GM12875 (cell line): Measurements from ENCODE around the gene PSG6.
"Not testable (repeated sequence)": the region's sequence is repeated elsewhere in the genome, so short reads cannot be mapped to it uniquely, and the experiment has no call there.

Experiments used
- H3K4me3 ChIP-seq: one replicate; pipeline ENCODE4 v1.5.1; 2011; ENCODE audit warnings: low read depth, low read length, control low read depth
- TF ChIP-seq, protein P1 (sequence below): IDR thresholded peaks from 2 replicates; pipeline ENCODE4 v1.5.1; 2011; ENCODE audit warnings: low read depth, mild to moderate bottlenecking, control low read depth, inconsistent platforms, low read length, moderate library complexity, borderline replicate concordance; ENCODE audit not compliant: insufficient read depth

Gene PSG6

DNA sequence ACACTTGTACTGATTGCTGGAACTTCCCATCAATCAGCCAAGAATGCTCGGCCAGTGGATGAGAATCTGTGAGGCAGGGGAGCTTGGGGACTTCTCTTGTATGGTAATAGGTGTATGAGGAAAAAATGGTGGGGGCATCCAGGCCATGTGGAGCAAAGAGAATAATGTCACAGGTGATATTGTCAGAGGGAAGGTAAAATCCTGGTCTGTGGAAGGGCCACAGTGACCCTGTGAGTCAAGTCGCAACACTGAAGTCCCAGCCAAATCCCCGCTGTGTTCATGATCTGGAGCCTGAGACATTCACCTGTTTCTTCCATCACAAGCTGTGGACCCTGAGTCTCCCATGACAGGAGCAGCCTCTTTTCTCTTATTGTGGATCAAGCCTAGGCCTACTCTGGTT, 11.2 kb upstream of the PSG6 start:
- TF ChIP-seq, protein P1, sequence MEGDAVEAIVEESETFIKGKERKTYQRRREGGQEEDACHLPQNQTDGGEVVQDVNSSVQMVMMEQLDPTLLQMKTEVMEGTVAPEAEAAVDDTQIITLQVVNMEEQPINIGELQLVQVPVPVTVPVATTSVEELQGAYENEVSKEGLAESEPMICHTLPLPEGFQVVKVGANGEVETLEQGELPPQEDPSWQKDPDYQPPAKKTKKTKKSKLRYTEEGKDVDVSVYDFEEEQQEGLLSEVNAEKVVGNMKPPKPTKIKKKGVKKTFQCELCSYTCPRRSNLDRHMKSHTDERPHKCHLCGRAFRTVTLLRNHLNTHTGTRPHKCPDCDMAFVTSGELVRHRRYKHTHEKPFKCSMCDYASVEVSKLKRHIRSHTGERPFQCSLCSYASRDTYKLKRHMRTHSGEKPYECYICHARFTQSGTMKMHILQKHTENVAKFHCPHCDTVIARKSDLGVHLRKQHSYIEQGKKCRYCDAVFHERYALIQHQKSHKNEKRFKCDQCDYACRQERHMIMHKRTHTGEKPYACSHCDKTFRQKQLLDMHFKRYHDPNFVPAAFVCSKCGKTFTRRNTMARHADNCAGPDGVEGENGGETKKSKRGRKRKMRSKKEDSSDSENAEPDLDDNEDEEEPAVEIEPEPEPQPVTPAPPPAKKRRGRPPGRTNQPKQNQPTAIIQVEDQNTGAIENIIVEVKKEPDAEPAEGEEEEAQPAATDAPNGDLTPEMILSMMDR = no peak
- no peak overlapping the region for H3K4me3 ChIP-seq

GRCh38 chr19:42926781-42927180, 9.1 kb upstream of the PSG6 start:
- TF ChIP-seq, protein P1 = no peak
- no peak overlapping the region for H3K4me3 ChIP-seq

DNA sequence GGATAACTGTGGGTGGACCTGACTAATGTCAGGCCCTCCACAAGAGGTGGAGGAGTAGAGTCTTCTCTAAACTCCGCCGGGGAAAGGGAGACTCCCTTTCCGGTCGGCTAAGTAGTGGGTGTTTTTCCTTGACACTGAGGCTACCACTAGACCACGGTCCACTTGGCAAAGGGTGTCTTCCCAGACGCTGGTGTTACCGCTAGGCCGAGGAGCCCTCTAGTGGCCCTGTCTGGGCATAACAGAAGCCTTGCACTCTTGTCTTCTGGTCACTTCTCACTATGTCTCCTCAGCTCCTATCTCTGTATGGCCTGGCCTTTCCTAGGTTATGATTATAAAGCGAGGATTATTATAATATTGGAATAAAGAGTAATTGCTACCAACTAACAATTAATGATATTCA, 5.4 kb upstream of the PSG6 start:
- TF ChIP-seq, protein P1 = peak; percentile 78
- H3K4me3 ChIP-seq = not testable (repeated sequence)

DNA sequence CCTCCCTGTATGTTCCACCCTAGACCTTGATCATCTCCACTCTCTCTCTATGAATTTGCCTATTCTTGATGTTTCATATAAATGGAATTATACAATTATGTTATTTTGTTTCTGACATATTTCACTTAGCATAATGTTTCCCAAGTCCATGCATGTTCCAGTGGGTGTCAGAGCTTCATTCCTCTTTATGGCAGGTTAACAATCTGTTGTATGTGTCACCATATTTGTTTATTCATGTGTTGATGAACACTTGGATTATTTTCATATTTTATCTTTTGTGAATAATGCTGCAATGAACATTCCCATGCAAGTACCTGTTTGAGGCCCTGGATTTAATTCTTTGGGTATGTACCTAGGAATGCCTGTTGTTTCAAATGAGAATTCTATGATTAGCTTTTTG, 3.3 kb upstream of the PSG6 start:
- H3K4me3 ChIP-seq = not testable (repeated sequence)

DNA sequence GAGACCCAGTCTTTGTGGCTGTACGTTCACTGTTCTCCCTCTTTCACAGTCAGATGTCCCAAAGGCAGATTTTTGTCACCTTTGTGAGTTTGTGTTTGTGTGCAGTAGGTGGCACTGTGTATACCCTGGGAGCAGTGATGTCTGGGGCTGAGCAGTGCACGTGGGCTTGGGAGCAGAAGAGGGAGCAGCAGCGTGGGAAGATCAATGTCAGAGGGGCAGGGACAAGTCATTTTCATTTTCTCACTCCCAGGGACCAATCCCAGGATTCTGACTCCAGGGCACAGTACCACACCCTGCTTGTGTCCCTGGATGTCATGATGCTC, 2.0 kb upstream of the PSG6 start:
- TF ChIP-seq, protein P1 = no peak
- H3K4me3 ChIP-seq = no peak overlapping the region

DNA sequence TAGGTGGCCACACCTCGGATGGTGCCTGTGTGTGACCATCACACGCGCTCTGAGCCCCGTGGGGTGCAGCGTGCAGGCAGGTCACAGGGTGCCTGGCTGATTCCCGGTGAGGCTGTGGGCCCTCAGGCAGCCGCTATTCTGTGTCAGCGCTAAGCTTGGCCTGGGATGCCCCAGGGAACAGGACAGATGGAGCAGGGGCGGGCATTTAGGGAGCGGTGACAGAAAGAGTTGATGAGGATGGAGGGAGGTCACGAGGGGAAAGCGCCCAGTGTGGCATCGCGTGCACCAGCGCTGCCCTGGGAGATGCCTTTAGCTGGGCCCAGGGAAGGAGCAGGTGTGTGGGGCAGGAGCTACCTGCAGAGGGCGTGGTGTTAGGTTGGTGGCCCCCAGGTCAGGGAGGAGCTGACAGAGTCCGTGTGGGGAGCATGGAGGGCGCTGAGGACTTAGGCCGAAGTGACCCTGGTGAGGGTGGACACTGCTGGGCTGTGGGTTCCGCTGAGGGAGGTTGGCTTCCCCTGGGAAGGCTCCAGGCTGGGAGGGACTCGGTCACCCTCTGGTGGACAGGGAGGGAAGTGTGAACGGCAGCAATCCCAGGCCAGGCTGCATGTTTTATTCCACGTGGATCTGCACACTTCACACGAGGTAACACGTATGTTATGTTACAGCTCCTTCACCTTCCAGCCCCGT, 1.5 kb upstream of the PSG6 start:
- not testable (repeated sequence) for H3K4me3 ChIP-seq
- TF ChIP-seq, protein P1 = peak; percentile 44; the same call in 1 of the 2 replicates

GRCh38 chr19:42918377-42919069, 829 bp upstream of the PSG6 start:
- not testable (repeated sequence) for H3K4me3 ChIP-seq

- not testable (repeated sequence) for H3K4me3 ChIP-seq
These were observed 763 bp downstream of the PSG6 start for GRCh38 chr19:42916931-42917330.

DNA sequence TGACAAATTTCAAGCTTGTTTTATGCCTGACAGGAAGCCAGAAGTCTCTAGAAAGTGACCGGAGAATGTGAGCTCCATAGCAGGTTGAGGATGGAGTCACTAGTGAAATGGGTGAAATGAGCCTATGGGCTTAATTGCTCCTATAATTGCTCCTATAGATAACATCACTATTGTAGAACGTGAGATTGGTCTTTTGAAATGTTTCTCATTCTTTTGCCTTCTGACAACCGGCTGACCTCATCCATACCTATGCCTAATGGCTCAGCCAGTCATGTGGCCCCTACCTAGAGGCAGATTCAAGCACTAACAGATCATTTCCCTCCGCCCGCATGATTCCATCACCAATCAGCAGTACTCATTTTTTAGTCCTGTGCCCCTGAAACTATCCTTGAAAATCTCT, 4.2 kb downstream of the PSG6 start:
- H3K4me3 ChIP-seq = not testable (repeated sequence)

DNA sequence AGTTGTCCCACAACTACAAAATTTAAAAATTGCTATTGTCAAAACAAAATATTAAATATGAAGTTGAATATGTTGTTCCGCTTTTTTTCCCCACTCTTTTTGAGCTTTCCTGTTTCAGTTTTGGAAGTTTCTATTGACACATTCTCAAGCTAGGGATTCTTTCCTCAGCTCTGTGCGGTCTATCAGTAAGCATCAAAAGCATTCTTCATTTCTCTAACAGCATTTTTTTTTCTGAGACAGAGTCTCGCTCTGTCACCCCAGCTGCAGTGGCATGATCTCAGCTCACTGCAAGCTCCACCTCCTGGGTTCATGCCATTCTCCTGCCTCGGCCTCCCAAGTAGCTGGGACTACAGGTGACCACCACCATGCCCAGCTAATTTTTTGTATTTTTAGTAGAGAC, 4.8 kb downstream of the PSG6 start:
- not testable (repeated sequence) for H3K4me3 ChIP-seq

DNA sequence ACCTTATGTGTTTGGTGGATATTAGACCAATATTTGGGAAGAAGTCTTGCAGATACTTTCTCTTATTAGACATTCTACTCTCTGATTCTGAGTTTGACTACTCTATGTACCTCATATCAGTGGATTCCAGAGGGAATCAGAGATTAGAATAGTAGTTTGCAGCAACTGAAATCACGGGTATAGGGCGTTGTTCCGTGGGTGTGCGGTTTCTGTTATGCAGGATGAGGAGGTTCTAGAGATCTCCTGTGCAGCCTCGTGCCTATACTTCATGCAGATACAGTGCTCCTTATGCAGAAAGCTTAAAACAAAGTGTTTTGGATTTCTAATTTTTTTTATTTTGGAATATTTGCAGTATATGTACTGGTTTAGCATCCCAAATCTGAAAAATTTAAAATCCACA, 6.0 kb downstream of the PSG6 start:
- H3K4me3 ChIP-seq = not testable (repeated sequence)

DNA sequence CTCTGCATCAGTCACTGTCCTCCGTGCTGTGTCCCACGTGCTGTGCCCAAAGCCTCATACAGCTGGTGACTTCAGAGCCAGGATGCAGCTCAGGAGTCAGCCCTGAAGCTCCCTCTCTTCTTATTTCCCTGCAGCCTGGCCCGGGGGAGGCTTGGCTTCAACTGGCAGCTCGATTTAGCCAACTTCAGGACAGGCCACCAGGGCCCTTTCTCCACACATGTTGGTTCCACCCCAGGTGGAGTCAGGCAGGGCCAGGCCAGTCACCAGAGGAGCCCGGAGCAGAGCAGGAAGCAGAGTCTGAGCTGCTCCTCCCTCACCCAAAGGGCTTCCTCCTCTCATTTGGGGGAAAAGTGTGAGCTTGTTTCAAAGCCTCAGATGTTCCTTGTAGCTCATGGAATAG, 11.5 kb downstream of the PSG6 start:
- not testable (repeated sequence) for H3K4me3 ChIP-seq

DNA sequence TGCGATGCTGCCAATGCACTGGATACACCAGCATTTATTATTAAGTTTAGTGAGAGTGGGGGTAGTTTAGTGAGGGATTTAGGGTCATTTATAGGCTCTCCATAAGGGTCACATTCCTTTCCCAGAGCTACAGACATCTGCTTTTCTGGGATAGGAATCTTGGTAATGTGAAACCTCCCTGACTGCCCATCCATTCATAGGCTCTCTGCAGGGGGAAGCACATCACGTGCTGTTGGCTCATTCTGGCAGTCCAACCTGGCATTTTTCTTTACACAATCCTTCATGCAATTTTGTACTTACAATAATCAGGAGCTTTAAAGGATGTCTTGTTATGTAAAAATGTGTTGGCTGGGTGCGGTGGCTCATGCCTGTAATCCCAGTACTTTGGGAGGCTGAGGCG, 17.1 kb downstream of the PSG6 start:
- H3K4me3 ChIP-seq = not testable (repeated sequence)

GRCh38 chr19:42899674-42900073, 18.0 kb downstream of the PSG6 start:
- not testable (repeated sequence) for H3K4me3 ChIP-seq
